ENCODE measurements around the gene TIMM23B. TPM values are rescaled to one million over a fixed set of nuclear protein-coding genes. Genes with fewer than 3 reads are reported as not detected.
"Not testable (repeated sequence)": the region's sequence is repeated elsewhere in the genome, so short reads cannot be mapped to it uniquely, and the experiment has no call there.

Gene TIMM23B
- total and polyA plus RNA-seq, 2 donors (not counting 1 experiment from before 2014, with no cell fraction given), result 14.7 to 22.8 TPM

DNA sequence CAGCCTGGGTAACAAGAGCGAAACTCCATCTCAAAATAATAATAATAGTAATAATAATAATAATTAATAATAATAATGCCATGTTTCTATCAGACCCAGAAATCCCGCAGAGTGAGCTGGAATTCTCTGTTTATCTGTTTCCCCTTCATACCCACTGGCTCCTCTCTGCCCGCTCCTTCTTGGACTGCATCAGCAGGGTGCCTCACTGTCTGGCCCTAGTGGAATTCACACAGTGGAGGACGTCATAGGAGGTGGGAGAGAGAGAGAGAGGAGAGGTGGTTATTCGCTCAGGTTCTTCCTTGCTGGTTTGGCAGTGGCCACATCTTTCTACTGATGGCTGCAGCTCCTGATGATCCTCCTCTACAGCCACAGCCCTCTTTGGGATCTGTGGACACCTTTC lies 75.1 kb downstream of the TIMM23B start:
- not testable (repeated sequence) for H3K4me1 ChIP-seq (ENCODE audit: control insufficient read depth, extremely low read depth, insufficient read depth, low read length); H3K36me3 ChIP-seq (ENCODE audit: control insufficient read depth, insufficient read depth, low read length); H3K27me3 ChIP-seq (ENCODE audit: control insufficient read depth, insufficient read depth, low read length); H3K9me3 ChIP-seq (ENCODE audit: control insufficient read depth, insufficient read depth, low read depth, low read length); H3K79me2 ChIP-seq (ENCODE audit: control insufficient read depth, insufficient read depth, low read length); H4K20me1 ChIP-seq (ENCODE audit: control insufficient read depth, extremely low read depth, insufficient read depth, low read length); H3K27ac ChIP-seq (ENCODE audit: insufficient read depth, low read length); H3K4me3 ChIP-seq (replicated peaks in 1 of 4; ENCODE audit: control extremely low read depth in 1 of 4, insufficient read depth in 1 of 4, low read depth in 3 of 4, low read length in 4 of 4); H2AFZ ChIP-seq (ENCODE audit: low read length); H3K9ac ChIP-seq (ENCODE audit: insufficient read depth, low read length); H3K4me2 ChIP-seq (ENCODE audit: extremely low read depth, insufficient read depth, low read length)
- peak in 1 of 2 donors; percentile 6 for DNase-seq (ENCODE audit: low read depth in 2 of 2)

DNA sequence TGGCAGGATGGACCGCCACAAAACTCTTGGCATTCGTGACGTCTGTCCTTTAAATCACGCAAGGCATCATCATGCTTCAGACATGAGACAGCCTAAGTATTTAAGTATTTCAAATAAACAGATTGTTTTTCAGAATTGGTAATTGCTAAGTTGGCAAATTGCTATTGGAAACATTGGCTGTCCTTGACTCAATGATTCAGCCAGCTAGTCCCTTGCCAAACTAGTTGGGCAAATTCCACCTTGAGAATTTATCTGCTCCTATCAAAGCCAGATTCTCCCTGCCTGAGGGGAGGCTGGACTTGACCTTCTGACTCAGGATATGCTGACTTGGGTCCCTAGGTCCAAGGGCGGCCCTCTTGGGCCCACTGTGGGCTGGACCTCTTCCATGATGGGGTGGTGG lies 75.8 kb downstream of the TIMM23B start:
- peak in 1 of 2 donors; percentile 16 for DNase-seq (ENCODE audit: low read depth in 2 of 2)
- H3K36me3 ChIP-seq (ENCODE audit: control insufficient read depth, insufficient read depth, low read length), result not testable (repeated sequence)

DNA sequence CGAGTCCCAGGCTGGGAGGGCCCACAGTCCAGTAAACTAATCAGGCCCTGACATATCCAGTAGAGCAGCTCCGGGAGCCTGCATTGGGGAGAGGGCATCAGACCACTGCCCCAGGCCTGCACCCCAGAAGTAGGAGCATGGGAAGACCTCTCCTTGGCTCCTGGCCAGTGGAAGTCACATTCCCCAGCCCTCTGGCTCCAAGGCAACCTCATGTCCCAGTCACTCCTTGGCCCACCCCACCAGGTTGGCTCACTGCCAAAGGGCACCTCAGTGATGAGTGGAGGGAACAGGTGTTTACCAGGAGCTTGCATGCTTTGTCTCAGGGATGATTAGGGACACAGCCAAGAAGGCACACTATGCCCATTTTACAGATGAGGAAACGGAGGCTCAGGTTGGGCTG lies 77.4 kb downstream of the TIMM23B start:
- not testable (repeated sequence) for H3K4me2 ChIP-seq (ENCODE audit: extremely low read depth, insufficient read depth, low read length); H3K4me1 ChIP-seq (ENCODE audit: control insufficient read depth, extremely low read depth, insufficient read depth, low read length); H3K36me3 ChIP-seq (ENCODE audit: control insufficient read depth, insufficient read depth, low read length); H3K9me3 ChIP-seq (ENCODE audit: control insufficient read depth, insufficient read depth, low read depth, low read length); H4K20me1 ChIP-seq (ENCODE audit: control insufficient read depth, extremely low read depth, insufficient read depth, low read length); H3K27me3 ChIP-seq (ENCODE audit: control insufficient read depth, insufficient read depth, low read length); H3K27ac ChIP-seq (ENCODE audit: insufficient read depth, low read length); DNase-seq (ENCODE audit: low read depth in 2 of 2); H3K4me3 ChIP-seq (replicated peaks in 1 of 4; ENCODE audit: control extremely low read depth in 1 of 4, insufficient read depth in 1 of 4, low read depth in 3 of 4, low read length in 4 of 4); H3K9ac ChIP-seq (ENCODE audit: insufficient read depth, low read length); H3K79me2 ChIP-seq (ENCODE audit: control insufficient read depth, insufficient read depth, low read length); H2AFZ ChIP-seq (ENCODE audit: low read length)

More for the DNA sequence above, 75.8 kb downstream of the TIMM23B start:
- H3K9me3 ChIP-seq (ENCODE audit: control insufficient read depth, insufficient read depth, low read depth, low read length); H3K27me3 ChIP-seq (ENCODE audit: control insufficient read depth, insufficient read depth, low read length); H3K27ac ChIP-seq (ENCODE audit: insufficient read depth, low read length); H3K4me1 ChIP-seq (ENCODE audit: control insufficient read depth, extremely low read depth, insufficient read depth, low read length); H2AFZ ChIP-seq (ENCODE audit: low read length); H3K9ac ChIP-seq (ENCODE audit: insufficient read depth, low read length); H3K4me3 ChIP-seq (replicated peaks in 1 of 4; ENCODE audit: control extremely low read depth in 1 of 4, insufficient read depth in 1 of 4, low read depth in 3 of 4, low read length in 4 of 4); H4K20me1 ChIP-seq (ENCODE audit: control insufficient read depth, extremely low read depth, insufficient read depth, low read length); H3K4me2 ChIP-seq (ENCODE audit: extremely low read depth, insufficient read depth, low read length); H3K79me2 ChIP-seq (ENCODE audit: control insufficient read depth, insufficient read depth, low read length): not testable (repeated sequence)

DNA sequence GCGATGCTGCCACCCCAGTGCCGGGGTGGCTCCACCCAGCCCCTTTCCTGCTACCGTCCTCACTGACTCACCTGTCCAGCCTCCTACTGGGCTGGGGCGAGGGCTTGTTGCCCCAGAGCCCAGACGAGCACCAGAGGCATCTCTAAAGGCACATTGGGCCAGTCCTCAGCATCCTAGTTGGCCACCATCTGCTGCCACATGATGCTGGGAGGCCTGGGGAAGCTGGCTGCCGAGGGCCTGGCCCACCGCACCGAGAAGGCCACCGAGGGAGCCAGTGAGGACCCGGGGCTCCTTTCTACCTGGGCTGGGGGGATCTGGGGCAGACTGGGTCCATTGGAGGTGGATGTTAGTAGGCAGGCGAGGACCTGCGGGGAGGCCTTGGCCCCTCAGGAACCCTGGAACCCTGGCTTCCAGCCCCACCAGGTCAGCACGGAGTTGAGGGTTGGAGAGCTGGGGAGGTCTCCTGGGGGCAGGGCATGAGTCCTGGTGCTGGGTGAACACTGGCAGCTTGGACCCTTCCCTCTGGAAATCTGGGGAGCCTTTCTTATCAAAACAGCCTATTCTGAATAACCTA lies 78.7 kb downstream of the TIMM23B start:
- H2AFZ ChIP-seq (ENCODE audit: low read length); H3K9me3 ChIP-seq (ENCODE audit: control insufficient read depth, insufficient read depth, low read depth, low read length); H3K4me2 ChIP-seq (ENCODE audit: extremely low read depth, insufficient read depth, low read length); H3K9ac ChIP-seq (ENCODE audit: insufficient read depth, low read length); H4K20me1 ChIP-seq (ENCODE audit: control insufficient read depth, extremely low read depth, insufficient read depth, low read length); H3K79me2 ChIP-seq (ENCODE audit: control insufficient read depth, insufficient read depth, low read length); H3K27ac ChIP-seq (ENCODE audit: insufficient read depth, low read length); H3K4me3 ChIP-seq (replicated peaks in 1 of 4; ENCODE audit: control extremely low read depth in 1 of 4, insufficient read depth in 1 of 4, low read depth in 3 of 4, low read length in 4 of 4); H3K4me1 ChIP-seq (ENCODE audit: control insufficient read depth, extremely low read depth, insufficient read depth, low read length); H3K36me3 ChIP-seq (ENCODE audit: control insufficient read depth, insufficient read depth, low read length); H3K27me3 ChIP-seq (ENCODE audit: control insufficient read depth, insufficient read depth, low read length); DNase-seq (ENCODE audit: low read depth in 2 of 2): not testable (repeated sequence)

DNA sequence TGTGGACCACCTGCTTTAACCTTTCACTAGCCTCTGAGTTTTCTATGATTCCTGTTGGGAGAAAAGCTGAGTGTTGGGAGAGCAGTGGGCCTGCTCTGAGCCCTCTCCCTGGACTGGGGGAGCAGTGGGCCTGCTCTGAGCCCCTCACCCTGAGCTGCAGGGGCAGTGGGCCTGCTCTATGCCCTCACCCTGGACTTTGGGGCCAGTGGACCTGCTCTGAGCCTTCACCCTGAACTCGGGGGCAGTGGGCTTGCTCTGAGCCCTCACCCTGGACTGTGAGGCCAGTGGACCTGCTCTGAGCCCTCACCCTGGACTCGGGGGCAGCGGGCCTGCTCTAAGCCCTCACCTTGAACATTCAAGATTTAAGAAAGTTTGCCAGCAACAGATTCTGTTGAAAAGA lies 79.8 kb downstream of the TIMM23B start:
- TF ChIP-seq, protein P1, sequence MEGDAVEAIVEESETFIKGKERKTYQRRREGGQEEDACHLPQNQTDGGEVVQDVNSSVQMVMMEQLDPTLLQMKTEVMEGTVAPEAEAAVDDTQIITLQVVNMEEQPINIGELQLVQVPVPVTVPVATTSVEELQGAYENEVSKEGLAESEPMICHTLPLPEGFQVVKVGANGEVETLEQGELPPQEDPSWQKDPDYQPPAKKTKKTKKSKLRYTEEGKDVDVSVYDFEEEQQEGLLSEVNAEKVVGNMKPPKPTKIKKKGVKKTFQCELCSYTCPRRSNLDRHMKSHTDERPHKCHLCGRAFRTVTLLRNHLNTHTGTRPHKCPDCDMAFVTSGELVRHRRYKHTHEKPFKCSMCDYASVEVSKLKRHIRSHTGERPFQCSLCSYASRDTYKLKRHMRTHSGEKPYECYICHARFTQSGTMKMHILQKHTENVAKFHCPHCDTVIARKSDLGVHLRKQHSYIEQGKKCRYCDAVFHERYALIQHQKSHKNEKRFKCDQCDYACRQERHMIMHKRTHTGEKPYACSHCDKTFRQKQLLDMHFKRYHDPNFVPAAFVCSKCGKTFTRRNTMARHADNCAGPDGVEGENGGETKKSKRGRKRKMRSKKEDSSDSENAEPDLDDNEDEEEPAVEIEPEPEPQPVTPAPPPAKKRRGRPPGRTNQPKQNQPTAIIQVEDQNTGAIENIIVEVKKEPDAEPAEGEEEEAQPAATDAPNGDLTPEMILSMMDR (conservative IDR thresholded peaks at IDR 0.05 in 1 of 2, IDR thresholded peaks at IDR 0.05 in 1 of 2; ENCODE audit: low read depth in 1 of 2, low read length in 2 of 2), result no peak
- no peak for TF ChIP-seq EZH2 (IDR thresholded peaks at IDR 0.05; ENCODE audit: low read length, missing control alignments)
- no peaks in the 10 kb centered on the region for H3K79me2 ChIP-seq (ENCODE audit: control insufficient read depth, insufficient read depth, low read length)
- H2AFZ ChIP-seq (ENCODE audit: low read length), result no peak overlapping the region
- H3K9ac ChIP-seq (ENCODE audit: insufficient read depth, low read length), result no peak overlapping the region
- no peak for DNase-seq (ENCODE audit: low read depth in 2 of 2)
- H3K27ac ChIP-seq (ENCODE audit: insufficient read depth, low read length), result no peak overlapping the region
- H3K4me1 ChIP-seq (ENCODE audit: control insufficient read depth, extremely low read depth, insufficient read depth, low read length), result no peaks in the 10 kb centered on the region
- no peaks in the 10 kb centered on the region for H3K36me3 ChIP-seq (ENCODE audit: control insufficient read depth, insufficient read depth, low read length)
- H3K4me2 ChIP-seq (ENCODE audit: extremely low read depth, insufficient read depth, low read length), result no peak overlapping the region
- H3K27me3 ChIP-seq (ENCODE audit: control insufficient read depth, insufficient read depth, low read length), result peaks cover 11% of the 10 kb centered on the region
- H3K9me3 ChIP-seq (ENCODE audit: control insufficient read depth, insufficient read depth, low read depth, low read length), result no peaks in the 10 kb centered on the region
- no peaks in the 10 kb centered on the region for H4K20me1 ChIP-seq (ENCODE audit: control insufficient read depth, extremely low read depth, insufficient read depth, low read length)
- H3K4me3 ChIP-seq (replicated peaks in 1 of 4; ENCODE audit: control extremely low read depth in 1 of 4, insufficient read depth in 1 of 4, low read depth in 3 of 4, low read length in 4 of 4), result no peak overlapping the region
